GM19099 (cell line): ENCODE results near the gene TAF3.

ENCODE experiments used
- POLR2A ChIP-seq: IDR thresholded peaks from 3 replicates; pipeline ENCODE4 v1.6.1; 2011; ENCODE audit warnings: low read depth; ENCODE audit not compliant: insufficient read length; ENCODE audit errors: extremely low read depth

TAF3 gene

GRCh38 chr10:7836571-7836970, 18.3 kb downstream of the TAF3 start:
- no peak for TF ChIP-seq POLR2A

GRCh38 chr10:7846591-7846990, 28.3 kb downstream of the TAF3 start:
- no peak for TF ChIP-seq POLR2A

- TF ChIP-seq POLR2A = no peak
These were observed 35.0 kb downstream of the TAF3 start for GRCh38 chr10:7853226-7853842.

GRCh38 chr10:7853890-7854289, 35.6 kb downstream of the TAF3 start:
- TF ChIP-seq POLR2A = no peak

GRCh38 chr10:7855205-7855604, 36.9 kb downstream of the TAF3 start:
- TF ChIP-seq POLR2A = no peak

GRCh38 chr10:7856678-7857077, 38.4 kb downstream of the TAF3 start:
- TF ChIP-seq POLR2A = no peak

GRCh38 chr10:7857262-7857661, 39.0 kb downstream of the TAF3 start:
- TF ChIP-seq POLR2A = no peak

- TF ChIP-seq POLR2A = no peak
These were observed 43.3 kb downstream of the TAF3 start for GRCh38 chr10:7861509-7862120.

GRCh38 chr10:7862121-7862514, 43.8 kb downstream of the TAF3 start:
- no peak for TF ChIP-seq POLR2A

GRCh38 chr10:7866176-7866575, 47.9 kb downstream of the TAF3 start:
- TF ChIP-seq POLR2A = no peak

GRCh38 chr10:7872041-7872442, 53.7 kb downstream of the TAF3 start:
- TF ChIP-seq POLR2A = no peak

GRCh38 chr10:7874864-7875263, 56.6 kb downstream of the TAF3 start:
- no peak for TF ChIP-seq POLR2A

GRCh38 chr10:7876541-7877127, 58.3 kb downstream of the TAF3 start:
- TF ChIP-seq POLR2A = no peak

GRCh38 chr10:7881119-7881518, 62.8 kb downstream of the TAF3 start:
- TF ChIP-seq POLR2A = no peak

- TF ChIP-seq POLR2A = no peak
These were observed 67.8 kb downstream of the TAF3 start for GRCh38 chr10:7886056-7886455.

- no peak for TF ChIP-seq POLR2A
These were observed 69.0 kb downstream of the TAF3 start for GRCh38 chr10:7887174-7887816.
